Peyer's patch (tissue), 4 donors: ENCODE measurements around the gene PIAS1.

Experiments
- CTCF ChIP-seq, 6 experiments: fragments of 450-650 bp in 4 of 6; fragments of 200-600 bp in 2 of 6; sonication (generic) in 1 of 6; IDR thresholded peaks; one replicate each; pipeline ENCODE4 v1.5.1; 2017 to 2019; ENCODE audit warnings: antibody characterized with exemption in 6 of 6, mild to moderate bottlenecking in 3 of 6, moderate library complexity in 1 of 6
- POLR2A ChIP-seq, 2 donors: fragments of 450-650 bp; IDR thresholded peaks; one replicate each; pipeline ENCODE4 v1.5.1; 2017; ENCODE audit warnings: antibody characterized with exemption in 2 of 2, mild to moderate bottlenecking in 2 of 2, moderate library complexity in 2 of 2

DNA sequence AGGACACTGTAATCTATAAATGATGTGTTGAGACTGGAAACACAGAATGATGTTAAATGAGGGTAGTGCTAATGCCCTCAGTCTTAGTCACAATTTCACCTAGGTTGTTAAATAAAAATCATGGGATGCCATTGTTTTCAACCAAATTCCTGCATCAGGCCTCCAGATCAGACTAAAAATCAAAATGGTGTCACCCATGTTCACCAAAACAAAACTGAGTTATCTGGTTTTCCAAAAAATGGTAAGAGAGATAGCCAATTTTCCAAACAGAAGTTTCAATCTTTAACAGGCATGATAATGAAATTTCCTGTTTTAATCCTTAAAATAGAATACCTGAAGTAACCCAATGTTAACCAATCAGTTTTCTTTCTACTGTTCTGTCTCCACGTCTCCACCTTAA lies 2.2 kb upstream of the PIAS1 start:
- no peak for TF ChIP-seq CTCF (IDR thresholded peaks at IDR 0.05)
- no peak for TF ChIP-seq POLR2A (IDR thresholded peaks at IDR 0.05)
